ENCODE data around the gene SYT1. TPM values are rescaled to one million over a fixed set of nuclear protein-coding genes. Genes with fewer than 3 reads are reported as not detected.

Gene SYT1
- polyA plus RNA-seq, 1 experiment: 6.8 TPM

DNA sequence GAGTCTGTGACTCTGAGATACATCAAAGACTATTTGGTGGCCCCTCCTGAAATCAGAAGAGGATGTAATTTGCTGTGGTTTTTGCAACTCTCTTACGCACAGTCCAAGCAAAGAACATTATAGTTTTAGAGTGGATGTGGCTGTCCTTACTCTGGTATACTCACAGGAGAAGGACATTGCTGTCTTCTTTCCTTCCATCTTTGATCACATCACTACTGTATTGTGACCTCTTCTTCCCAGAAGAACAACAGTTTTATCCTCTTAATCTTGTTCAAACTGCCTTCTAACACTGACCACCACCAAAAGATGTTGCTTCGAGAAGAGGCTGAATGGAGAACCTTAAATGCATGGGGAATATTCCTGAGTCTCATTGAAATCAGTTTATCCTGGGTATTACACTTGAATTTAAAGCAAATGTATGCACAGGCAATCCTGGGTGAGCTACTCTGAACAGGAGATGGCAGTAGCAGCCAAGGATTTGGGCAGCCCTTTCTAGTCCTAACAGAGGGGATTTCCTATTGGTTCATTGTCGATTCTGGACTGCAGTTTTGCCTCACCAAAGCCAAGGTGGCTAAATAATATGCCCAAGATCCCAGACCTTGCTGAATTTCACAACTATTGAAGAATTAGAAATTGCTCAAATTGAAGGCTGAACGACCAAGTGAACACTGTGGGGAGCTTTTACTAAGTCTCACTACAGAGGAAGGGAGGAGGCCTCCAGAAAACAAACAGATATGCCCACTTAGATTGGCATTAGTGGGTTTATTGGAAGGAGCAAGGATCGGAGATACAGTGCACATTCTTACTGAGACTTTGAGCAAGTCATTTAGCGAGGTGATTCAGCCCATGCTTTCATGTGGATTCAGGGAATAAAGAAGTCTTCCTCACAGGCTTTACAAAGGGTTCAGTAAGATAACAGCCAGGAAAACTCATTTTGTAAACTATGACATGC, 543.4 kb downstream of the SYT1 start:
- ChIA-PET POLR2A (interaction anchor here (0.7 kb wide), 1 partner anchor 209 kb away, joined by 3 read pairs; no protein-coding TSS in a partner anchor), CTCF (interaction anchor here (0.6 to 3.0 kb wide), 24 partner anchors 9 to 1850 kb away, joined by 3 to 27 read pairs (median 3); no protein-coding TSS in a partner anchor)
- Histone ChIP-seq H3K27me3 (ENCODE audit: control insufficient read depth, insufficient read depth, low read length) (no peaks in the 10 kb centered on the region), H3K27ac (ENCODE audit: low read depth, low read length) (peak overlapping the region; percentile 22), H3K9me3 (ENCODE audit: control insufficient read depth, insufficient read depth, low read length) (no peaks in the 10 kb centered on the region), H3K4me3 (ENCODE audit: low read depth, low read length) (no peak overlapping the region)
- DNase-seq (ENCODE audit: low read depth, low spot score): peak; percentile 81
- TF ChIP-seq, protein P1, sequence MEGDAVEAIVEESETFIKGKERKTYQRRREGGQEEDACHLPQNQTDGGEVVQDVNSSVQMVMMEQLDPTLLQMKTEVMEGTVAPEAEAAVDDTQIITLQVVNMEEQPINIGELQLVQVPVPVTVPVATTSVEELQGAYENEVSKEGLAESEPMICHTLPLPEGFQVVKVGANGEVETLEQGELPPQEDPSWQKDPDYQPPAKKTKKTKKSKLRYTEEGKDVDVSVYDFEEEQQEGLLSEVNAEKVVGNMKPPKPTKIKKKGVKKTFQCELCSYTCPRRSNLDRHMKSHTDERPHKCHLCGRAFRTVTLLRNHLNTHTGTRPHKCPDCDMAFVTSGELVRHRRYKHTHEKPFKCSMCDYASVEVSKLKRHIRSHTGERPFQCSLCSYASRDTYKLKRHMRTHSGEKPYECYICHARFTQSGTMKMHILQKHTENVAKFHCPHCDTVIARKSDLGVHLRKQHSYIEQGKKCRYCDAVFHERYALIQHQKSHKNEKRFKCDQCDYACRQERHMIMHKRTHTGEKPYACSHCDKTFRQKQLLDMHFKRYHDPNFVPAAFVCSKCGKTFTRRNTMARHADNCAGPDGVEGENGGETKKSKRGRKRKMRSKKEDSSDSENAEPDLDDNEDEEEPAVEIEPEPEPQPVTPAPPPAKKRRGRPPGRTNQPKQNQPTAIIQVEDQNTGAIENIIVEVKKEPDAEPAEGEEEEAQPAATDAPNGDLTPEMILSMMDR (IDR thresholded peaks at IDR 0.05; ENCODE audit: low read depth, low read length): peak; percentile 91

DNA sequence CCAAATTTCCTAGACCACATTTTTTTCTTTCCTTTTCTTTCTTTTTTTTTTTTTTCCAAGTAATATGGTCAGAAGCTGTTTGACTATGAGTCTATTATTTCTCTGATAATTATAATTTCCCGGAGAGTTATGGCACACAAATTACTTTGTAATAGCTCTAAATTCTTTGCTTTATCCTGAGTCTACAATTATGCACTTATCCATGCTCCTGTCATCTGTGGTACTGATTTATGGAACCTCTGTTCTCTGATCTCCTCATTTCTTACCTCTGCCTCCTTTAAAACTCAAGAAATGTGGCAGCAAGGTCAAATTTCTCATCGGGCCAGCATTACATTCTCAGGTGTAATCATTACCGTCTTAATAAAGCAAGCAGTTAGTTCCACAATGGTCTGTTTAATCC, 544.1 kb downstream of the SYT1 start:
- Histone ChIP-seq H3K27me3 (ENCODE audit: control insufficient read depth, insufficient read depth, low read length) (no peaks in the 10 kb centered on the region), H3K27ac (ENCODE audit: low read depth, low read length) (peak overlapping the region; percentile 32), H3K9me3 (ENCODE audit: control insufficient read depth, insufficient read depth, low read length) (no peaks in the 10 kb centered on the region), H3K4me3 (ENCODE audit: low read depth, low read length) (no peak overlapping the region)
- ChIA-PET CTCF (interaction anchor here (0.6 to 3.0 kb wide), 19 partner anchors 10 to 1004 kb away, joined by 3 to 27 read pairs (median 3); no protein-coding TSS in a partner anchor), POLR2A (interaction anchor here (0.7 kb wide), 1 partner anchor 208 kb away, joined by 3 read pairs; no protein-coding TSS in a partner anchor)
- no peak for DNase-seq (ENCODE audit: low read depth, low spot score)
- TF ChIP-seq, protein P1 (IDR thresholded peaks at IDR 0.05; ENCODE audit: low read depth, low read length): no peak

DNA sequence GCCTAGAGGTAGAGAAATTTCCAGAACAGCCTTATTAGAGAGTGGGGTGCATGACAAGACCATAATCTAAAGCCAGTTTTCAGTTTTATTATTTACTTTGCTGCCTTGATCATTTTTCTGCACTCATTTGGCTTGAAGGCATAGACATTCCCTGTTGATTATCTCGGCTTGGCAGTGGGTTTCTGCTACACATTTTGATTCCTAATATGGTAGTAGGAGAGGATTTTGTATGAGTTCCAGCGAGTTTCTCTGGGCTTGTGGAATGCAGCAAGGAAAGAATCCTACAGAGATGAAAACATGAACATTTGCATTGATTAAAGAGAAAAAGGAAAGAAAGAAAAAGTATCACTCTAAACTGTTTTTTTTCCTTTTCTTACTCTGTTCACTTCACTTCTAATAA, 545.0 kb downstream of the SYT1 start:
- no peak overlapping the region for H3K4me3 ChIP-seq (ENCODE audit: low read depth, low read length)
- POLR2A ChIA-PET: no interaction called here
- peak overlapping the region; percentile 91 for H3K27ac ChIP-seq (ENCODE audit: low read depth, low read length)
- peak; percentile 81 for DNase-seq (ENCODE audit: low read depth, low spot score)
- H3K9me3 ChIP-seq (ENCODE audit: control insufficient read depth, insufficient read depth, low read length): no peaks in the 10 kb centered on the region
- CTCF ChIA-PET: interaction anchor here (1.0 to 2.5 kb wide), 3 partner anchors 138 to 832 kb away, joined by 3 to 19 read pairs (median 5); no protein-coding TSS in a partner anchor
- H3K27me3 ChIP-seq (ENCODE audit: control insufficient read depth, insufficient read depth, low read length): no peaks in the 10 kb centered on the region
- TF ChIP-seq, protein P1 (IDR thresholded peaks at IDR 0.05; ENCODE audit: low read depth, low read length): no peak

DNA sequence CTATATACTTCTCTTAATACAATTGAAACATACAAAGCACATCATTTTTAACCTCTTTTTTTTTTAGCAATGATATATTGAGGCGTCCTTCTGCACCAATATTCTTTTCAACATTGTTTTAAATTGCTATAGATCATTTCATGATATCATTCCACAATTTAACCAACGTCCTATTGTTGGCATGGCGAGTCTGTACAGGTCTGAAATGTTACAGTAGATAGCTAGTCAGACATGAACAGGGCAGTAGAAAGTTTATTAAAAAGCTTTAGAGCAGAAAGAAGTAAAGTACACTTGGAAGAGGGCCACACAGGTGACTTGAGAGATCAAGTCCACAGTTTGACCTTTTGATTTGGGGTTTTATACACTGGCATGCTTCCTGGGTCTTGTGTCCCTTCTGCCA, 547.2 kb downstream of the SYT1 start:
- no peaks in the 10 kb centered on the region for H3K27me3 ChIP-seq (ENCODE audit: control insufficient read depth, insufficient read depth, low read length)
- no peak overlapping the region for H3K27ac ChIP-seq (ENCODE audit: low read depth, low read length)
- TF ChIP-seq, protein P1 (IDR thresholded peaks at IDR 0.05; ENCODE audit: low read depth, low read length): no peak
- H3K9me3 ChIP-seq (ENCODE audit: control insufficient read depth, insufficient read depth, low read length): no peaks in the 10 kb centered on the region
- ChIA-PET POLR2A (no interaction called here), CTCF (interaction anchor here (1.3 to 1.8 kb wide), 2 partner anchors 8 to 858 kb away, joined by 4 to 10 read pairs; no protein-coding TSS in a partner anchor)
- no peak for DNase-seq (ENCODE audit: low read depth, low spot score)
- no peak overlapping the region for H3K4me3 ChIP-seq (ENCODE audit: low read depth, low read length)

DNA sequence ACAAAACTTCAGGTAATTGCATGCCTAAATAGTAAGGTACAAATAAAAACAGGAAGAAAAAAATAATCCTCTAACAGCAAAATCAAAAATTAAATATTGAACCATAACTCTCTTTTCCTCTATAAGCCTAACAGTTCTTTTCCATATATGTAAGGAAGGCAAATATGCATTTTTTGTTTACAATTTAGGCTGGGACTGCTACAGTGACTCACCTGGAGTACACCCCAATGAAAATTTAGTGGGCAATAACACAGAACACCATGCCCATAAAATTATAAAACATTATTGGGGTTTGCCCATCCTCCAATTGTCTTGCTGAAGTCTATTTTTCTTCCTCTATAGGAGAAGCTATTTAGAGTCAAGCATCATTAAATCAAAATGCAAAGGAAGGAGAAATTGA, 549.2 kb downstream of the SYT1 start:
- Histone ChIP-seq H3K27me3 (ENCODE audit: control insufficient read depth, insufficient read depth, low read length) (no peaks in the 10 kb centered on the region), H3K9me3 (ENCODE audit: control insufficient read depth, insufficient read depth, low read length) (no peaks in the 10 kb centered on the region), H3K4me3 (ENCODE audit: low read depth, low read length) (no peak overlapping the region), H3K27ac (ENCODE audit: low read depth, low read length) (no peak overlapping the region)
- CTCF ChIA-PET: interaction anchor here (1.0 kb wide), 1 partner anchor 133 kb away, joined by 3 read pairs; no protein-coding TSS in a partner anchor
- TF ChIP-seq, protein P1 (IDR thresholded peaks at IDR 0.05; ENCODE audit: low read depth, low read length): no peak
- POLR2A ChIA-PET: no interaction called here
- DNase-seq (ENCODE audit: low read depth, low spot score): no peak
